KMS-11 (cell line): Measurements from ENCODE around the gene GRIK3.

Experiments
- H2AFZ ChIP-seq: fragments of 200-600 bp; sonication (generic); 2 replicates; pipeline ENCODE4 v1.6.1; 2016; ENCODE audit warnings: antibody characterized with exemption, mixed run types, low read depth
- H3K27ac ChIP-seq: fragments of 200-600 bp; sonication (generic); 2 replicates; pipeline ENCODE4 v1.6.1; 2016; ENCODE audit warnings: mild to moderate bottlenecking, mixed run types
- H3K27me3 ChIP-seq: fragments of 200-600 bp; sonication (generic); 2 replicates; pipeline ENCODE4 v1.6.1; 2017; ENCODE audit warnings: mild to moderate bottlenecking, low read depth, mixed run types, moderate library complexity; ENCODE audit not compliant: insufficient read depth
- H3K36me3 ChIP-seq: fragments of 200-600 bp; sonication (generic); 2 replicates; pipeline ENCODE4 v1.6.1; 2017; ENCODE audit warnings: mild to moderate bottlenecking, mixed run types; ENCODE audit not compliant: insufficient read depth
- H3K4me1 ChIP-seq: fragments of 200-600 bp; sonication (generic); 2 replicates; pipeline ENCODE4 v1.6.1; 2016; ENCODE audit warnings: mild to moderate bottlenecking, low read depth, mixed run types; ENCODE audit not compliant: poor library complexity, severe bottlenecking
- H3K4me2 ChIP-seq: fragments of 200-600 bp; sonication (generic); 2 replicates; pipeline ENCODE4 v1.7.0; 2016; ENCODE audit warnings: mild to moderate bottlenecking, mixed run types
- H3K4me3 ChIP-seq: fragments of 200-600 bp; sonication (generic); IDR thresholded peaks from 2 replicates; pipeline ENCODE4 v1.6.1; 2017; ENCODE audit warnings: low read depth, low read length, mixed read lengths; ENCODE audit not compliant: insufficient read depth
- H3K79me2 ChIP-seq: fragments of 200-600 bp; sonication (generic); 2 replicates; pipeline ENCODE4 v1.6.1; 2016; ENCODE audit warnings: low read depth, mixed run types; ENCODE audit not compliant: insufficient read depth
- H3K9ac ChIP-seq: fragments of 200-600 bp; sonication (generic); 2 replicates; pipeline ENCODE4 v1.6.1; 2016; ENCODE audit warnings: mild to moderate bottlenecking, mixed run types
- H4K20me1 ChIP-seq: fragments of 200-600 bp; sonication (generic); 2 replicates; pipeline ENCODE4 v1.6.1; 2016; ENCODE audit warnings: mild to moderate bottlenecking, mixed run types; ENCODE audit not compliant: insufficient read depth
- CTCF ChIP-seq: fragments of 200-600 bp; sonication (generic); conservative IDR thresholded peaks from 2 replicates; pipeline ENCODE4 v1.6.1; 2017; ENCODE audit warnings: low read depth, mild to moderate bottlenecking, antibody characterized with exemption, low read length, moderate library complexity, mixed read lengths

Gene GRIK3

GRCh38 chr1:36836916-36837315 is 197.4 kb downstream of the GRIK3 start:
- H2AFZ ChIP-seq, result no peak overlapping the region
- no peak overlapping the region for H3K9ac ChIP-seq
- no peak overlapping the region for H3K4me2 ChIP-seq
- H3K36me3 ChIP-seq, result no peaks in the 10 kb centered on the region
- H3K27ac ChIP-seq, result no peak overlapping the region
- H3K27me3 ChIP-seq, result peaks cover 38% of the 10 kb centered on the region; the same call in 1 of the 2 replicates
- no peak overlapping the region for H3K4me3 ChIP-seq
- H3K4me1 ChIP-seq, result no peaks in the 10 kb centered on the region
- no peaks in the 10 kb centered on the region for H4K20me1 ChIP-seq
- TF ChIP-seq CTCF, result no peak
- H3K79me2 ChIP-seq, result no peaks in the 10 kb centered on the region

GRCh38 chr1:36836196-36836883 is 198.0 kb downstream of the GRIK3 start:
- Histone ChIP-seq H3K4me2 (no peak overlapping the region), H2AFZ (no peak overlapping the region), H3K27ac (no peak overlapping the region), H3K9ac (no peak overlapping the region), H3K36me3 (no peaks in the 10 kb centered on the region), H3K4me3 (no peak overlapping the region), H3K27me3 (peaks cover 38% of the 10 kb centered on the region; the same call in 1 of the 2 replicates), H4K20me1 (no peaks in the 10 kb centered on the region), H3K4me1 (no peaks in the 10 kb centered on the region), H3K79me2 (no peaks in the 10 kb centered on the region)
- TF ChIP-seq CTCF, result no peak

GRCh38 chr1:36835696-36836095 is 198.6 kb downstream of the GRIK3 start:
- TF ChIP-seq CTCF, result no peak
- Histone ChIP-seq H3K4me3 (no peak overlapping the region), H3K36me3 (no peaks in the 10 kb centered on the region), H2AFZ (no peak overlapping the region), H3K9ac (no peak overlapping the region), H3K4me1 (no peaks in the 10 kb centered on the region), H3K27ac (no peak overlapping the region), H3K27me3 (peaks cover 35% of the 10 kb centered on the region; the same call in 1 of the 2 replicates), H4K20me1 (no peaks in the 10 kb centered on the region), H3K4me2 (no peak overlapping the region), H3K79me2 (no peaks in the 10 kb centered on the region)

- H3K79me2 ChIP-seq, result no peaks in the 10 kb centered on the region
- no peaks in the 10 kb centered on the region for H3K4me1 ChIP-seq
- no peak overlapping the region for H3K4me3 ChIP-seq
- no peak for TF ChIP-seq CTCF
- H4K20me1 ChIP-seq, result no peaks in the 10 kb centered on the region
- H3K27ac ChIP-seq, result no peak overlapping the region
- no peak overlapping the region for H2AFZ ChIP-seq
- H3K27me3 ChIP-seq, result peaks cover 35% of the 10 kb centered on the region; the same call in 1 of the 2 replicates
- no peak overlapping the region for H3K9ac ChIP-seq
- H3K4me2 ChIP-seq, result no peak overlapping the region
- no peaks in the 10 kb centered on the region for H3K36me3 ChIP-seq
Measured at GRCh38 chr1:36835017-36835695, 199.2 kb downstream of the GRIK3 start.
